ENCODE results near the gene GID8. TPM values are rescaled to one million over a fixed set of nuclear protein-coding genes. Genes with fewer than 3 reads are reported as not detected.

GID8 gene
- total and polyA plus RNA-seq, 2 of the 13 experiments (the other 11 are each of a cell fraction or from before 2014, with no cell fraction given), result 39.6 to 59.8 TPM

- TF ChIP-seq ZFP91 (CRISPR knock-in tag; IDR thresholded peaks at IDR 0.05; ENCODE audit: borderline replicate concordance), result peak; percentile 97
- TF ChIP-seq RFX1 (IDR thresholded peaks at IDR 0.05), result no peak
- peak; percentile 89; the same call in 1 of the 2 replicates for TF ChIP-seq KDM5B (CRISPR knock-in tag; IDR thresholded peaks at IDR 0.05; ENCODE audit: borderline replicate concordance)
- TF ChIP-seq ZNF816 (CRISPR knock-in tag; IDR thresholded peaks at IDR 0.05; ENCODE audit: borderline replicate concordance), result no peak
- TF ChIP-seq MED8 (CRISPR knock-in tag; IDR thresholded peaks at IDR 0.05; ENCODE audit: insufficient replicate concordance), result no peak
- TF ChIP-seq, protein P1, sequence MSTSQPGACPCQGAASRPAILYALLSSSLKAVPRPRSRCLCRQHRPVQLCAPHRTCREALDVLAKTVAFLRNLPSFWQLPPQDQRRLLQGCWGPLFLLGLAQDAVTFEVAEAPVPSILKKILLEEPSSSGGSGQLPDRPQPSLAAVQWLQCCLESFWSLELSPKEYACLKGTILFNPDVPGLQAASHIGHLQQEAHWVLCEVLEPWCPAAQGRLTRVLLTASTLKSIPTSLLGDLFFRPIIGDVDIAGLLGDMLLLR (CRISPR knock-in tag; IDR thresholded peaks at IDR 0.05), result no peak
- TF ChIP-seq ARNT (IDR thresholded peaks at IDR 0.05), result no peak
- TF ChIP-seq ZNF33B (CRISPR knock-in tag; IDR thresholded peaks at IDR 0.05), result no peak
- TF ChIP-seq, protein P2, sequence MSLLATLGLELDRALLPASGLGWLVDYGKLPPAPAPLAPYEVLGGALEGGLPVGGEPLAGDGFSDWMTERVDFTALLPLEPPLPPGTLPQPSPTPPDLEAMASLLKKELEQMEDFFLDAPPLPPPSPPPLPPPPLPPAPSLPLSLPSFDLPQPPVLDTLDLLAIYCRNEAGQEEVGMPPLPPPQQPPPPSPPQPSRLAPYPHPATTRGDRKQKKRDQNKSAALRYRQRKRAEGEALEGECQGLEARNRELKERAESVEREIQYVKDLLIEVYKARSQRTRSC (CRISPR knock-in tag; IDR thresholded peaks at IDR 0.05; ENCODE audit: low read depth), result peak; percentile 69; the same call in 1 of the 2 replicates
- peak; percentile 68 for TF ChIP-seq ASH2L (IDR thresholded peaks at IDR 0.05; ENCODE audit: insufficient read length, low read depth, low read length)
- TF ChIP-seq ZNF180 (CRISPR knock-in tag; IDR thresholded peaks at IDR 0.05; ENCODE audit: borderline replicate concordance, low read depth), result 0 out of 2 replicates have a peak, but pooled peaks have one; percentile 92
- peak; percentile 28 for TF ChIP-seq TBL1XR1 (IDR thresholded peaks at IDR 0.05; ENCODE audit: borderline replicate concordance, low read length, partially characterized antibody)
- TF ChIP-seq, protein P3, sequence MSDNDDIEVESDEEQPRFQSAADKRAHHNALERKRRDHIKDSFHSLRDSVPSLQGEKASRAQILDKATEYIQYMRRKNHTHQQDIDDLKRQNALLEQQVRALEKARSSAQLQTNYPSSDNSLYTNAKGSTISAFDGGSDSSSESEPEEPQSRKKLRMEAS (IDR thresholded peaks at IDR 0.05), result peak; percentile 78
- TF ChIP-seq, protein P4, sequence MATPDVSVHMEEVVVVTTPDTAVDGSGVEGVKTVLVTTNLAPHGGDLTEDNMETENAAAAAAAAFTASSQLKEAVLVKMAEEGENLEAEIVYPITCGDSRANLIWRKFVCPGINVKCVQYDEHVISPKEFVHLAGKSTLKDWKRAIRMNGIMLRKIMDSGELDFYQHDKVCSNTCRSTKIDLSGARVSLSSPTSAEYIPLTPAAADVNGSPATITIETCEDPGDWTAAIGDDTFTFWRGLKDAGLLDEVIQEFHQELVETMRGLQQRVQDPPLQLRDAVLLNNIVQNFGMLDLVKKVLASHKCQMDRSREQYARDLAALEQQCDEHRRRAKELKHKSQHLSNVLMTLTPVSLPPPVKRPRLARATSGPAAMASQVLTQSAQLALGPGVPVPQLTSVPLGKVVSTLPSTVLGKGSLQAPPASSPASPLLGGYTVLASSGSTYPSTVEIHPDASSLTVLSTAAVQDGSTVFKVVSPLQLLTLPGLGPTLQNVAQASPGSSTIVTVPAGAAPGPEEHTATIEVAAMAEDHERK (CRISPR knock-in tag; IDR thresholded peaks at IDR 0.05; ENCODE audit: low read depth), result no peak
- TF ChIP-seq HOXA5 (CRISPR knock-in tag; IDR thresholded peaks at IDR 0.05), result peak; percentile 97
- TF ChIP-seq THAP7 (CRISPR knock-in tag; IDR thresholded peaks at IDR 0.05), result peak; percentile 89; the same call in 1 of the 2 replicates
- peak; percentile 65; the same call in 1 of the 2 replicates for TF ChIP-seq ZNF713 (CRISPR knock-in tag; IDR thresholded peaks at IDR 0.05)
- peak; percentile 76 for TF ChIP-seq ZFX (CRISPR knock-in tag; IDR thresholded peaks at IDR 0.05; ENCODE audit: low read depth)
- peak; percentile 56 for TF ChIP-seq NFYC (CRISPR knock-in tag; IDR thresholded peaks at IDR 0.05)
- TF ChIP-seq RFX5 (IDR thresholded peaks at IDR 0.05; ENCODE audit: low read depth, low read length), result peak; percentile 55; the same call in 1 of the 2 replicates
- TF ChIP-seq IRF1 (CRISPR knock-in tag; IDR thresholded peaks at IDR 0.05; ENCODE audit: low read depth), result peak; percentile 74; the same call in 1 of the 2 replicates
- no peak for TF ChIP-seq ZNF20 (CRISPR knock-in tag; IDR thresholded peaks at IDR 0.05)
- peak; percentile 94 for TF ChIP-seq ZNF326 (CRISPR knock-in tag; IDR thresholded peaks at IDR 0.05; ENCODE audit: borderline replicate concordance)
These were observed 37.8 kb upstream of the GID8 start (continued) for GRCh38 chr20:62900052-62900691.
